Stomach (tissue), 9 donors: ENCODE data around the gene PLCG1. TPM values are rescaled to one million over a fixed set of nuclear protein-coding genes. Genes with fewer than 3 reads are reported as not detected.
A peak's percentile ranks its signal among the peaks of the same experiment; 100 is the strongest.
"Not testable (repeated sequence)": the region's sequence is repeated elsewhere in the genome, so short reads cannot be mapped to it uniquely, and the experiment has no call there.

Experiments
- DNase-seq, 2 donors: peaks; one replicate each; pipeline versions ENCODE4 v3.0.0 to v3.0.0-alpha.2; 2013 to 2019
- H3K27ac ChIP-seq, 5 donors: fragments of 200-600 bp in 4 of 5; sonication (generic) in 4 of 5; one replicate each; pipeline ENCODE4 v1.5.1; 2013 to 2019; ENCODE audit warnings: mild to moderate bottlenecking in 1 of 5, moderate library complexity in 1 of 5
- H3K27me3 ChIP-seq, 3 donors: fragments of 200-600 bp; sonication (generic); one replicate each; pipeline ENCODE4 v1.5.1; 2017 to 2019; ENCODE audit warnings: mixed run types in 1 of 3
- H3K36me3 ChIP-seq, 4 donors: fragments of 200-600 bp; sonication (generic); 1 replicate in 3 of 4; 2 replicates in 1 of 4; pipeline ENCODE4 v1.5.1; 2016 to 2019
- H3K4me1 ChIP-seq, 4 donors: fragments of 200-600 bp; sonication (generic); one replicate each; pipeline ENCODE4 v1.5.1; 2016 to 2019
- H3K4me3 ChIP-seq, 4 donors: fragments of 200-600 bp; sonication (generic) in 3 of 4; one replicate each; pipeline ENCODE4 v1.5.1; 2016 to 2019; ENCODE audit warnings: mild to moderate bottlenecking in 1 of 4
- H3K9me3 ChIP-seq, 4 donors: fragments of 200-600 bp; sonication (generic); one replicate each; pipeline ENCODE4 v1.5.1; 2016 to 2019
- EP300 ChIP-seq: sonication (generic); formaldehyde crosslinking; IDR thresholded peaks from one replicate; pipeline ENCODE4 v1.6.1; 2017; ENCODE audit warnings: antibody characterized with exemption
- POLR2A ChIP-seq, 4 donors: fragments of 450-650 bp; IDR thresholded peaks; one replicate each; pipeline ENCODE4 v1.6.1; 2016; ENCODE audit warnings: antibody characterized with exemption in 4 of 4, control low read depth in 2 of 4, mild to moderate bottlenecking in 1 of 4, moderate library complexity in 1 of 4
- POLR2AphosphoS5 ChIP-seq, 3 donors: sonication (generic); formaldehyde crosslinking; IDR thresholded peaks; one replicate each; pipeline ENCODE4 v1.6.1; 2016; ENCODE audit warnings: antibody characterized with exemption in 3 of 3
- WGBS, 5 donors: extraction: QIAGEN DNeasy Blood & Tissue Kit in 3 of 5; methylation state at CpG; one replicate each; pipeline versions ENCODE4 v1.1.5 to v1.1.7; 2013 to 2018; 5-methylcytosine and 5-hydroxymethylcytosine counted together
- intact Hi-C: fragments of 100-400 bp; cut with DNase I; formaldehyde crosslinking; loops from one replicate; pipeline ENCODE4 v1.15.1; 2023; ENCODE audit warnings: low total_unique reads
- polyA plus RNA-seq, 3 donors: library from polyadenylated mRNA; stranded (reverse); fragments of 200-250 nt; gene quantifications; one replicate each; pipeline ENCODE4 v1.2.3, GENCODE V29; 2013
- total RNA-seq, 5 donors: library from RNA; depleted of rRNA; stranded (reverse); fragments of >200 nt; gene quantifications; one replicate each; pipeline versions ENCODE4 v1.1.0 to v1.2.3, GENCODE V29; 2014 to 2016
- TF ChIP-seq, protein P1 (sequence below), 7 experiments: fragments of 450-650 bp in 4 of 7; fragments of 200-600 bp in 3 of 7; sonication (generic) in 3 of 7; IDR thresholded peaks; one replicate each; pipeline ENCODE4 v1.5.1; 2016 to 2019; ENCODE audit warnings: antibody characterized with exemption in 7 of 7, control low read depth in 2 of 7, mild to moderate bottlenecking in 1 of 7
- donor health status: healthy with polysubstance abuse.
- donor health status: Bipolar disorder and iron deficiency.
- donor health status: healthy.

Gene PLCG1
- total and polyA plus RNA-seq, 8 donors = 16.3 to 576 (median 56.0) TPM

DNA sequence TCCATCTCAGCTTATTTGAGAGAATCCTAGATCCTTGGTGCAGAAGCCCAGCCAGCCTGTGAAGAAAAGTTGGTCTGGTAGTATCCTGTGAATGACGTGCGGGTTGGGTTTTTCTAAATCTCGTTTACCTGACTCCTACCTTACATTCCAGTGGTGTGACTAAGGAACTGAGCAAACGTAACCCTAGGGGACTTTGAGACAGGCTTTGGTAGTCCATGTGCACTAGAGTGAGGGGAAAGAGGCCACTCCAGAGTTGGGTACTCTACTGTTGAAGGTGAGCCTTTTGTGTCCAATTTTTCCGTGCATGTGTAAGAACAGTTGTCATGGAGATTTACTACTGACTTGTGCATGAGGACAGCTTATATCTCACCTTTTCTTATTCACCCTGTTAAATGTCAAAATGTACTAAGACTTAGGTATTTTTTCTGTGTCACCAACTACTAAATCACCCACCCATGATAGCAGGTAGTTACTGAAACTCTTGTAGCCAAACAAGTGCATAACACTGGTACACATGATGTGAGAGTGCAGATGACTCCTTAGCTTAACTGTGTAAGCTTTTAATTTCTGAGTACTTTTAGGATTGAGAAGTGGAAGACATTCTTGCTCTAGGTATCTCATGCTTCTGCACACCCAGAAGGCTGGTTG lies 26.3 kb upstream of the PLCG1 start:
- peak in 1 of 3 donors; percentile 14 for TF ChIP-seq POLR2AphosphoS5 (IDR thresholded peaks at IDR 0.05)
- TF ChIP-seq, protein P1, sequence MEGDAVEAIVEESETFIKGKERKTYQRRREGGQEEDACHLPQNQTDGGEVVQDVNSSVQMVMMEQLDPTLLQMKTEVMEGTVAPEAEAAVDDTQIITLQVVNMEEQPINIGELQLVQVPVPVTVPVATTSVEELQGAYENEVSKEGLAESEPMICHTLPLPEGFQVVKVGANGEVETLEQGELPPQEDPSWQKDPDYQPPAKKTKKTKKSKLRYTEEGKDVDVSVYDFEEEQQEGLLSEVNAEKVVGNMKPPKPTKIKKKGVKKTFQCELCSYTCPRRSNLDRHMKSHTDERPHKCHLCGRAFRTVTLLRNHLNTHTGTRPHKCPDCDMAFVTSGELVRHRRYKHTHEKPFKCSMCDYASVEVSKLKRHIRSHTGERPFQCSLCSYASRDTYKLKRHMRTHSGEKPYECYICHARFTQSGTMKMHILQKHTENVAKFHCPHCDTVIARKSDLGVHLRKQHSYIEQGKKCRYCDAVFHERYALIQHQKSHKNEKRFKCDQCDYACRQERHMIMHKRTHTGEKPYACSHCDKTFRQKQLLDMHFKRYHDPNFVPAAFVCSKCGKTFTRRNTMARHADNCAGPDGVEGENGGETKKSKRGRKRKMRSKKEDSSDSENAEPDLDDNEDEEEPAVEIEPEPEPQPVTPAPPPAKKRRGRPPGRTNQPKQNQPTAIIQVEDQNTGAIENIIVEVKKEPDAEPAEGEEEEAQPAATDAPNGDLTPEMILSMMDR (IDR thresholded peaks at IDR 0.05) = no peak
- no peaks in the 10 kb centered on the region for H3K27me3 ChIP-seq
- H3K4me1 ChIP-seq = peaks cover 0 to 24% (median 9%) of the 10 kb centered on the region in 4 donors
- DNase-seq = peak in 1 of 2 donors; percentile 69
- H3K9me3 ChIP-seq = no peaks in the 10 kb centered on the region
- intact Hi-C loops = no loop called here
- no peak overlapping the region for H3K4me3 ChIP-seq
- peaks cover 42 to 86% (median 81%) of the 10 kb centered on the region in 4 donors for H3K36me3 ChIP-seq
- WGBS, 5 donors = 62 to 94% (median 76%) methylated on average over 5 of the region's 5 CpGs
- peak overlapping the region in 2 of 5 donors; percentile 13 to 25 for H3K27ac ChIP-seq

DNA sequence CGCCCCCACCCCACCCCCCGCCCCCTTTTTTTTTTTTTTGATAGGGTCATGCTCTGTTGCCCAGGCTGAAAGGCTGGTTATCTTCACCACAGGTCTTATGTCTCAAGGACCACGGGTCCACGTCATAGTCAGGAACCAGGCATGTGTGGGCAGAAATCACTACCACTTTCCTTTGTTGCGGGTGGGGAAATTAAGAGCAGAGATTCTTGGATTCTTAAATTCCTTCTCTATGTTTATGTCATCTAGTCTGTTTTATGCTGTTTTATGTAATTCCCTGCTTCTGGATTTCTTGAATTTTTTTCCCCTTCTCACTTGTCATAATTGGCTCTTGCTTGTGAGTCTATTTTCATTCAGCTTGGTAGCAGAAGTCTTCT lies 25.8 kb upstream of the PLCG1 start:
- Histone ChIP-seq H3K9me3 (no peaks in the 10 kb centered on the region), H3K4me3 (no peak overlapping the region), H3K27ac (no peak overlapping the region), H3K27me3 (no peaks in the 10 kb centered on the region), H3K4me1 (peaks cover 0 to 26% (median 9%) of the 10 kb centered on the region in 4 donors), H3K36me3 (peaks cover 47 to 88% (median 82%) of the 10 kb centered on the region in 4 donors)
- WGBS, 5 donors = 85 to 92% (median 89%) methylated on average over 5 of the region's 5 CpGs
- TF ChIP-seq EP300 (no peak), POLR2AphosphoS5 (IDR thresholded peaks at IDR 0.05) (no peak)
- no peak for DNase-seq
- intact Hi-C loops = no loop called here

DNA sequence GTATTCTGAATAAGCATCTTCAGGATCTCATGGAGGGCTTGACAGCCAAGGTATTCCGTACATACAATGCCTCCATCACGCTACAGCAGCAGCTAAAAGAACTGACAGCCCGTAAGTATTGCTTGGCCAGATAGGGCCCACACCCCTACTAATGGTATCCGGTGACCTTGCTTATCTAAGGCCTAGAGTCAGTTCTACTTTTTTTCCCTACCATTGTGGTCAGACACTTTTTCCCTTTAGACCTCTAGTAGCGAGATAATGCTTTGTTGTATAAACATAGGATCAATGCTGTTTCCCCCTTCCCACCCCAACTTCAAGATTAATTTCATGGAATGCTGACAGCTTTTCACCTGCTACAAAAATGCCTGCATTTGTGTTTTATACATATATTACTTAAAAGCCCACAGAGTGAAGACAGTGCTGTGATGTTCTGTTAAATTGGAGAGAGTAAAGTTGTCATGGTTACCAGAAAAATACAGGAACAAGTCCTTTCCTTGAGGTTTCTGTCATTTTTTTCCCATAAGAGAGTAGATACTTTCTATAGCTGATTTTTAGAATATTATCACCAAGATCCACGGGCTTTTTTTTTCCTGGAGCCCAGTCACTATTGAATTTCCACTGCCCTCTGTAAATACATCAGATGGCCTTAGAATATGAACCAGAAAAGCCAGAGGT lies 20.9 kb upstream of the PLCG1 start:
- TF ChIP-seq, protein P1 (IDR thresholded peaks at IDR 0.05) = no peak
- TF ChIP-seq POLR2AphosphoS5 (IDR thresholded peaks at IDR 0.05) (no peak), EP300 (no peak), POLR2A (IDR thresholded peaks at IDR 0.05) (no peak)
- intact Hi-C loops = no loop called here
- no peak for DNase-seq
- Histone ChIP-seq H3K4me1 (peaks cover 0 to 30% (median 13%) of the 10 kb centered on the region in 4 donors), H3K27ac (no peak overlapping the region), H3K9me3 (no peaks in the 10 kb centered on the region), H3K36me3 (peaks cover 69 to 99% (median 94%) of the 10 kb centered on the region in 4 donors), H3K4me3 (no peak overlapping the region), H3K27me3 (no peaks in the 10 kb centered on the region)
- 28 to 61% (median 55%) methylated on average over 6 of the region's 6 CpGs for WGBS, 5 donors

DNA sequence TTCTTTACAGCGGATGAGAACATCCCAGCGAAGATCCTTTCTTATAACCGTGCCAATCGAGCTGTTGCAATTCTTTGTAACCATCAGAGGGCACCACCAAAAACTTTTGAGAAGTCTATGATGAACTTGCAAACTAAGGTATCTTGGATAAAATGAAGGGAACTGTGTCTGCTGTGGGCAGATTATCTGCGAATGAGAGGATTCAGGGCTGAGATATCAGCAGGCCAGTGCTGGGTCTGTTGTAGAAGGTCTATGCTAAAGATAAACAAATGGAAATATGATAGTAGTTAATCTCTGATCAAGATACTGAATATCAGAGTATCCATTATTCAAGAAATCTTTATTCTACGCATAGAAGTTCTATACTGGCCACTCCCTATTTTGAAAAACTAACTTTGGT lies 19.2 kb upstream of the PLCG1 start:
- Histone ChIP-seq H3K4me1 (peaks cover 0 to 23% (median 9%) of the 10 kb centered on the region in 4 donors), H3K36me3 (peaks cover 81 to 100% (median 100%) of the 10 kb centered on the region in 4 donors)
- DNase-seq, H3K4me3 ChIP-seq, H3K27me3 ChIP-seq, H3K27ac ChIP-seq, H3K9me3 ChIP-seq, intact Hi-C loops: not testable (repeated sequence)
- 73 to 79% (median 79%) methylated on average over 6 of the region's 6 CpGs for WGBS, 5 donors

DNA sequence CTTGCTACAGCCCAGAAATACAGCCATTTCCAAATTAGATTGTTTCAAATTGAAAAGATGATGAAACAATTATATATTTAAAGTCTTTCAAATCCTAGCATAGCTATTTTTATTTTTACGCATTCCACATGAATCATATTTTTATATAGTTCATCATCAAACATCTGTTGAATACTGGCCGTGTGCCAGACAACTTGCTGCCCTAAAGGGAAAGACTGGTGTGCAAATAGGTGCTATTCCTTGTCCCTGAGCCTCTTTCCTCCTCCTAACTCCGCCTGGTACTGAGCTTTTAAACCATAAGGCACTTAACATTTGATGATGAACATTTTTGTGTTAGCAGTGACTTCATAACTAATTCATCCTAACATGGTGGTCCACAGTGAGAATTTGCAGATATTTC lies 18.7 kb upstream of the PLCG1 start:
- H3K27me3 ChIP-seq = no peaks in the 10 kb centered on the region
- peaks cover 0 to 23% (median 9%) of the 10 kb centered on the region in 4 donors for H3K4me1 ChIP-seq
- H3K4me3 ChIP-seq = no peak overlapping the region
- H3K27ac ChIP-seq = no peak overlapping the region
- DNase-seq = no peak
- 73 to 84% (median 82%) methylated on average over 3 of the region's 3 CpGs for WGBS, 5 donors
- intact Hi-C loops = no loop called here
- TF ChIP-seq POLR2AphosphoS5 (IDR thresholded peaks at IDR 0.05) (no peak), POLR2A (IDR thresholded peaks at IDR 0.05) (no peak), EP300 (no peak)
- TF ChIP-seq, protein P1 (IDR thresholded peaks at IDR 0.05) = no peak
- peaks cover 82 to 100% (median 100%) of the 10 kb centered on the region in 4 donors for H3K36me3 ChIP-seq
- H3K9me3 ChIP-seq = no peaks in the 10 kb centered on the region
